WERI-Rb-1 (cell line): ENCODE results near the gene ARMH2.
"Not testable (repeated sequence)": the region's sequence is repeated elsewhere in the genome, so short reads cannot be mapped to it uniquely, and the experiment has no call there.

ENCODE experiments used
- DNase-seq: peaks from one replicate; pipeline ENCODE4 v3.0.0-alpha.2; 2020
- H3K27ac ChIP-seq: fragments of 250-450 bp; sonication (Bioruptor Pico); 2 replicates; pipeline ENCODE4 v1.5.1; 2020; ENCODE audit warnings: mild to moderate bottlenecking, moderate library complexity
- H3K27me3 ChIP-seq: fragments of 250-450 bp; sonication (Bioruptor Pico); 2 replicates; pipeline ENCODE4 v1.5.1; 2021; ENCODE audit warnings: mild to moderate bottlenecking, low read depth, moderate library complexity; ENCODE audit not compliant: insufficient read depth, severe bottlenecking
- H3K36me3 ChIP-seq: fragments of 250-450 bp; sonication (Bioruptor Pico); 2 replicates; pipeline ENCODE4 v1.5.1; 2020; ENCODE audit warnings: mild to moderate bottlenecking, moderate library complexity
- H3K4me3 ChIP-seq: 2 replicates; pipeline ENCODE4 v1.5.1; 2011; ENCODE audit warnings: low read depth, mild to moderate bottlenecking, control low read depth, low read length
- H3K9me3 ChIP-seq: fragments of 250-450 bp; sonication (Bioruptor Pico); 2 replicates; pipeline ENCODE4 v1.5.1; 2021; ENCODE audit warnings: mild to moderate bottlenecking, moderate library complexity; ENCODE audit not compliant: severe bottlenecking
- CTCF ChIP-seq: IDR thresholded peaks from 2 replicates; pipeline ENCODE4 v1.5.1; 2011; ENCODE audit warnings: low read depth, mild to moderate bottlenecking, control low read depth, inconsistent platforms, low read length

The ARMH2 gene

GRCh38 chr6:24761193-24761835, 37.4 kb downstream of the ARMH2 start:
- no peak for DNase-seq
- H3K4me3 ChIP-seq = no peak overlapping the region
- no peak overlapping the region for H3K27ac ChIP-seq
- no peaks in the 10 kb centered on the region for H3K27me3 ChIP-seq
- no peaks in the 10 kb centered on the region for H3K9me3 ChIP-seq
- TF ChIP-seq CTCF = no peak
- H3K36me3 ChIP-seq = no peaks in the 10 kb centered on the region

- no peak for DNase-seq
- Histone ChIP-seq H3K36me3 (no peaks in the 10 kb centered on the region), H3K27me3 (no peaks in the 10 kb centered on the region), H3K4me3 (no peak overlapping the region), H3K9me3 (no peaks in the 10 kb centered on the region), H3K27ac (no peak overlapping the region)
- TF ChIP-seq CTCF = no peak
These were observed 38.5 kb downstream of the ARMH2 start for GRCh38 chr6:24760210-24760609.

- Histone ChIP-seq H3K9me3 (no peaks in the 10 kb centered on the region), H3K4me3 (no peak overlapping the region), H3K27me3 (no peaks in the 10 kb centered on the region), H3K36me3 (no peaks in the 10 kb centered on the region), H3K27ac (no peak overlapping the region)
- DNase-seq = no peak
- TF ChIP-seq CTCF = no peak
These were observed 39.0 kb downstream of the ARMH2 start for GRCh38 chr6:24759718-24760117.

GRCh38 chr6:24757611-24758010, 41.1 kb downstream of the ARMH2 start:
- no peak for TF ChIP-seq CTCF
- no peak for DNase-seq
- H3K4me3 ChIP-seq = no peak overlapping the region
- H3K9me3 ChIP-seq = no peaks in the 10 kb centered on the region
- H3K27ac ChIP-seq = no peak overlapping the region
- no peaks in the 10 kb centered on the region for H3K36me3 ChIP-seq
- no peaks in the 10 kb centered on the region for H3K27me3 ChIP-seq

GRCh38 chr6:24755279-24755678, 43.4 kb downstream of the ARMH2 start:
- Histone ChIP-seq H3K9me3 (peaks cover 4% of the 10 kb centered on the region), H3K27ac (no peak overlapping the region), H3K36me3 (no peaks in the 10 kb centered on the region), H3K27me3 (no peaks in the 10 kb centered on the region), H3K4me3 (no peak overlapping the region)
- no peak for TF ChIP-seq CTCF
- DNase-seq = no peak

- not testable (repeated sequence) for H3K4me3 ChIP-seq, H3K27me3 ChIP-seq, H3K36me3 ChIP-seq, H3K27ac ChIP-seq, H3K9me3 ChIP-seq, DNase-seq
These were observed 44.3 kb downstream of the ARMH2 start for GRCh38 chr6:24754378-24754777.
